Ishikawa (cell line): Measurements from ENCODE around the gene GCN1.

Source experiments
- CEBPB ChIP-seq: IDR thresholded peaks from 2 replicates; pipeline ENCODE4 v1.6.1; 2012
- CREB1 ChIP-seq: IDR thresholded peaks from 2 replicates; pipeline ENCODE4 v1.6.1; 2012; ENCODE audit warnings: low read depth
- EGR1 ChIP-seq: IDR thresholded peaks from 2 replicates; pipeline ENCODE4 v1.6.1; 2012
- EP300 ChIP-seq: IDR thresholded peaks from 2 replicates; pipeline ENCODE4 v1.6.1; 2012; ENCODE audit warnings: borderline replicate concordance
- FOXM1 ChIP-seq: IDR thresholded peaks from 2 replicates; pipeline ENCODE4 v1.6.1; 2012; ENCODE audit warnings: low read depth, borderline replicate concordance
- TAF1 ChIP-seq: IDR thresholded peaks from 2 replicates; pipeline ENCODE4 v1.6.1; 2012; ENCODE audit warnings: low read depth, mild to moderate bottlenecking
- TEAD4 ChIP-seq: IDR thresholded peaks from 2 replicates; pipeline ENCODE4 v1.6.1; 2012
- YY1 ChIP-seq: IDR thresholded peaks from 2 replicates; pipeline ENCODE4 v1.6.1; 2012; ENCODE audit warnings: low read depth
- ZBTB7A ChIP-seq: IDR thresholded peaks from 2 replicates; pipeline ENCODE4 v1.6.1; 2012; ENCODE audit warnings: low read depth
- TF ChIP-seq, protein P1 (sequence below): IDR thresholded peaks from 2 replicates; pipeline ENCODE4 v1.6.1; 2012
- TF ChIP-seq, protein P2 (sequence below): IDR thresholded peaks from 2 replicates; pipeline ENCODE4 v1.6.1; 2012; ENCODE audit warnings: low read depth, mild to moderate bottlenecking

DNA sequence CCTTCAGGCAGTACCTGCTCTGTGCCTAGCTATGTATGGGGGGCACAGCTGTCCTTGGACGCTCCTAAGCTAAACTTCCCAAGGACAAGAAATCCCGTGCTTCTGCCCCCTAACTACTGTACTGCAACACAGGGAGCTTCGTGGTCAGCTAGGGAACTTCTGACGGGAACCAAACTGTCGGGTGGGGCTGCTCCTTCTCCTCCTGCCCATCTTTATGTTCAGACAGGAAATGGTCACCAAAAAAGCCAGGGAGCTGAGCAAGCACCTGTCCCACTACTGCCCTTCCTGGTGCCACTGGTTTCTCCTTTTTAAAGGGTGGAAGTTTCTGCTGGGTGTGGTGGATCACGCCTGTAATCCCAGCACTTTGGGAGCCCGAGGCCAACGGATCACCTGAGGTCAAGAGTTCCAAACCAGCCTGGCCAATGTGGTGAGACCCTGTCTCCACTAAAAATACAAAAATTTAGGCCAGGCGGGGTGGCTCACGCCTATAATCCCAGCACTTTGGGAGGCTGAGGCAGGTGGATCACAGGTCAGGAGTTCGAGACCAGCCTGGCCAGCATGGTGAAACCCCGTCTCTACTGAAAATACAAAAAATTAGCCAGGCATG is 44.4 kb upstream of the GCN1 start:
- no peak for TF ChIP-seq EP300
- TF ChIP-seq CREB1: no peak
- TF ChIP-seq ZBTB7A: no peak
- TF ChIP-seq FOXM1: no peak
- TF ChIP-seq, protein P1, sequence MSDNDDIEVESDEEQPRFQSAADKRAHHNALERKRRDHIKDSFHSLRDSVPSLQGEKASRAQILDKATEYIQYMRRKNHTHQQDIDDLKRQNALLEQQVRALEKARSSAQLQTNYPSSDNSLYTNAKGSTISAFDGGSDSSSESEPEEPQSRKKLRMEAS: no peak
- no peak for TF ChIP-seq YY1
- TF ChIP-seq TAF1: no peak
- TF ChIP-seq, protein P2, sequence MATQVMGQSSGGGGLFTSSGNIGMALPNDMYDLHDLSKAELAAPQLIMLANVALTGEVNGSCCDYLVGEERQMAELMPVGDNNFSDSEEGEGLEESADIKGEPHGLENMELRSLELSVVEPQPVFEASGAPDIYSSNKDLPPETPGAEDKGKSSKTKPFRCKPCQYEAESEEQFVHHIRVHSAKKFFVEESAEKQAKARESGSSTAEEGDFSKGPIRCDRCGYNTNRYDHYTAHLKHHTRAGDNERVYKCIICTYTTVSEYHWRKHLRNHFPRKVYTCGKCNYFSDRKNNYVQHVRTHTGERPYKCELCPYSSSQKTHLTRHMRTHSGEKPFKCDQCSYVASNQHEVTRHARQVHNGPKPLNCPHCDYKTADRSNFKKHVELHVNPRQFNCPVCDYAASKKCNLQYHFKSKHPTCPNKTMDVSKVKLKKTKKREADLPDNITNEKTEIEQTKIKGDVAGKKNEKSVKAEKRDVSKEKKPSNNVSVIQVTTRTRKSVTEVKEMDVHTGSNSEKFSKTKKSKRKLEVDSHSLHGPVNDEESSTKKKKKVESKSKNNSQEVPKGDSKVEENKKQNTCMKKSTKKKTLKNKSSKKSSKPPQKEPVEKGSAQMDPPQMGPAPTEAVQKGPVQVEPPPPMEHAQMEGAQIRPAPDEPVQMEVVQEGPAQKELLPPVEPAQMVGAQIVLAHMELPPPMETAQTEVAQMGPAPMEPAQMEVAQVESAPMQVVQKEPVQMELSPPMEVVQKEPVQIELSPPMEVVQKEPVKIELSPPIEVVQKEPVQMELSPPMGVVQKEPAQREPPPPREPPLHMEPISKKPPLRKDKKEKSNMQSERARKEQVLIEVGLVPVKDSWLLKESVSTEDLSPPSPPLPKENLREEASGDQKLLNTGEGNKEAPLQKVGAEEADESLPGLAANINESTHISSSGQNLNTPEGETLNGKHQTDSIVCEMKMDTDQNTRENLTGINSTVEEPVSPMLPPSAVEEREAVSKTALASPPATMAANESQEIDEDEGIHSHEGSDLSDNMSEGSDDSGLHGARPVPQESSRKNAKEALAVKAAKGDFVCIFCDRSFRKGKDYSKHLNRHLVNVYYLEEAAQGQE: no peak
- TF ChIP-seq EGR1: no peak
- no peak for TF ChIP-seq TEAD4
- TF ChIP-seq CEBPB: no peak
